Nephron (organoid): Measurements from ENCODE around the gene LEFTY1.
A peak's percentile ranks its signal among the peaks of the same experiment; 100 is the strongest.

Source experiments
- H3K27ac Mint-ChIP-seq, 3 experiments: 2 replicates each; pipeline ENCODE4 v1.8.0; 2020; ENCODE audit warnings: mixed read lengths in 3 of 3, mild to moderate bottlenecking in 2 of 3, moderate library complexity in 1 of 3
- H3K27me3 Mint-ChIP-seq: 2 replicates; pipeline ENCODE4 v1.8.0; 2021; ENCODE audit warnings: low read depth, mild to moderate bottlenecking, moderate library complexity, mixed read lengths
- H3K36me3 Mint-ChIP-seq: 2 replicates; pipeline ENCODE4 v1.8.0; 2020; ENCODE audit warnings: low read depth, mixed read lengths
- H3K4me1 Mint-ChIP-seq: 2 replicates; pipeline ENCODE4 v1.8.0; 2020; ENCODE audit warnings: mixed read lengths
- H3K4me3 Mint-ChIP-seq, 3 experiments: 2 replicates each; pipeline ENCODE4 v1.8.0; 2020; ENCODE audit warnings: mild to moderate bottlenecking in 3 of 3, mixed read lengths in 3 of 3, moderate library complexity in 2 of 3
- H3K9me3 Mint-ChIP-seq: 2 replicates; pipeline ENCODE4 v1.8.0; 2020; ENCODE audit warnings: mixed read lengths
- CTCF ChIP-seq, 3 experiments: fragments of 200-600 bp; sonication (generic); IDR thresholded peaks; one replicate each; pipeline ENCODE4 v1.5.0; 2021; ENCODE audit warnings: antibody characterized with exemption in 3 of 3; ENCODE audit not compliant: unreplicated experiment in 3 of 3

Gene LEFTY1

GRCh38 chr1:225896494-225896893, 7.5 kb upstream of the LEFTY1 start:
- TF ChIP-seq CTCF (IDR thresholded peaks at IDR 0.05; ENCODE audit: unreplicated experiment in 3 of 3), result no peak

GRCh38 chr1:225892307-225892706, 3.4 kb upstream of the LEFTY1 start:
- H3K27ac Mint-ChIP-seq, result no peak overlapping the region
- H3K36me3 Mint-ChIP-seq, result no peaks in the 10 kb centered on the region
- H3K4me1 Mint-ChIP-seq, result peaks cover 25% of the 10 kb centered on the region
- no peaks in the 10 kb centered on the region for H3K9me3 Mint-ChIP-seq
- H3K4me3 Mint-ChIP-seq, result no peak overlapping the region
- TF ChIP-seq CTCF (IDR thresholded peaks at IDR 0.05; ENCODE audit: unreplicated experiment in 3 of 3), result no peak
- H3K27me3 Mint-ChIP-seq, result no peaks in the 10 kb centered on the region

More at GRCh38 chr1:225896494-225896893, 7.5 kb upstream of the LEFTY1 start:
- Mint-ChIP-seq H3K36me3 (no peaks in the 10 kb centered on the region), H3K27me3 (no peaks in the 10 kb centered on the region), H3K4me1 (no peaks in the 10 kb centered on the region), H3K4me3 (no peak overlapping the region), H3K27ac (no peak overlapping the region), H3K9me3 (no peaks in the 10 kb centered on the region)

GRCh38 chr1:225891229-225891972, 2.5 kb upstream of the LEFTY1 start:
- Mint-ChIP-seq H3K27ac (peak overlapping the region; percentile 61 to 84 (median 74)), H3K4me3 (no peak overlapping the region), H3K27me3 (no peaks in the 10 kb centered on the region), H3K4me1 (peaks cover 26% of the 10 kb centered on the region), H3K36me3 (no peaks in the 10 kb centered on the region), H3K9me3 (no peaks in the 10 kb centered on the region)
- no peak for TF ChIP-seq CTCF (IDR thresholded peaks at IDR 0.05; ENCODE audit: unreplicated experiment in 3 of 3)

GRCh38 chr1:225890346-225891228, 1.6 kb upstream of the LEFTY1 start:
- no peak for TF ChIP-seq CTCF (IDR thresholded peaks at IDR 0.05; ENCODE audit: unreplicated experiment in 3 of 3)

GRCh38 chr1:225889743-225890142, 797 bp upstream of the LEFTY1 start:
- Mint-ChIP-seq H3K27me3 (no peaks in the 10 kb centered on the region), H3K27ac (peak overlapping the region; percentile 84 to 92 (median 89)), H3K4me3 (no peak overlapping the region), H3K36me3 (no peaks in the 10 kb centered on the region), H3K4me1 (peaks cover 29% of the 10 kb centered on the region), H3K9me3 (no peaks in the 10 kb centered on the region)
- no peak for TF ChIP-seq CTCF (IDR thresholded peaks at IDR 0.05; ENCODE audit: unreplicated experiment in 3 of 3)

More at GRCh38 chr1:225890346-225891228, 1.6 kb upstream of the LEFTY1 start:
- Mint-ChIP-seq H3K4me1 (peaks cover 29% of the 10 kb centered on the region), H3K27me3 (no peaks in the 10 kb centered on the region), H3K9me3 (no peaks in the 10 kb centered on the region), H3K4me3 (no peak overlapping the region), H3K36me3 (no peaks in the 10 kb centered on the region), H3K27ac (peak overlapping the region; percentile 84 to 92 (median 89))
